ENCODE measurements around the gene ARPP19.

The ARPP19 gene

DNA sequence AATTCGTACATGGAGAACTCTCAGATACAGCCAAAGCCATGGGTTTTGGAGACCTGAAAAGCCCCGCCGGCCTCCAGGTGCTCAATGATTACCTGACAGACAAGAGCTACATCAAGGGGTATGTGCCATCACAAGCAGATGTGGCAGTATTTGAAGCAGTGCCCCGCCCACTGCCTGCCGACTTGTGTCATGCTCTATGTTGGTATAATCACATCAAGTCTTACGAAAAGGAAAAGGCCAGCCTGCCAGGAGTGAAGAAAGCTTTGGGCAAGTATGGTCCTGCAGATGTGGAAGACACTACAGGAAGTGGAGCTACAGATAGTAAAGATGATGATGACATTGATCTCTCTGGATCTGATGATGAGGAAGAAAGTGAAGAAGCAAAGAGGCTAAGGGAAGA lies 63.7 kb downstream of the ARPP19 start:
- no peak for TF ChIP-seq PAX5 (IDR thresholded peaks at IDR 0.05; ENCODE audit: insufficient read depth, low read length, severe bottlenecking)
- TF ChIP-seq POLR2A (IDR thresholded peaks at IDR 0.05; ENCODE audit: low read depth, low read length): no peak
- no peak for TF ChIP-seq POU2F2 (IDR thresholded peaks at IDR 0.05; ENCODE audit: low read depth, low read length)
- no peak for TF ChIP-seq POLR2AphosphoS5 (IDR thresholded peaks at IDR 0.05; ENCODE audit: low read depth, low read length)
- no peak for TF ChIP-seq SPI1 (IDR thresholded peaks at IDR 0.05; ENCODE audit: low read depth, low read length)
- no peak for TF ChIP-seq TAF1 (IDR thresholded peaks at IDR 0.05; ENCODE audit: low read depth, low read length)
- no peak for DNase-seq (ENCODE audit: insufficient read length, low spot score)
- FAIRE-seq: no peak

DNA sequence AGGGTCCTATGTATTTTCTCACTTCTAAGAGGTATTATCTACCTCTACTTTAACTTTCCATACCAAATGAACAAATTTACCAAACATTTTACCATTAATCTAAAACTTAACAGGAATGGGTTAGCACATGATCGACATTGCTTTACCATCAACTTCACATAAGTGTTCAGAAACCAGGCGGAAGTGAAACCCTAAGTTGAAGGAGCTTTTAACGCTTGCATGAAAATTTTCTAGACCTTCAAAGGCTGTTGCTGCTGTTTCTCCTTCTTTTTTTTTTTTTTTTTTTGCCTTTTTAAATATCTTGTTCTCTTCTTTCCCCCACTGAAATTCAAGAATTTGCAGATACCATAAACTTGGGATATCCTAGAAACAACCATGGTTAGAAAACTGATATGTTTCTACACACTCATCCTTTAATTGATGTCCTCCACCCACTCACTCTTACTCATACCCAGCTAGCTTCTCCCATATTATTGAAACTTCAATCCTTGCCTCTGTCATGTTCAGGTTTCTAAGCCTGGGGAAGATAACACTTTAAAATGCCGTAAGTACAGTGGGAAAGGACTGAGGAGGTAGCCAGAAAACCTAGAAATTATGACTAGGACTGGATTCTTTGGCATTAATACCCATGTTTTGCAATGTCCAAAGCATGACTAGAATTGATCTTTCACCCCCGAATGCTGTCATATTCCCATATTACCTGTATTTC lies 64.9 kb downstream of the ARPP19 start:
- no peak for DNase-seq (ENCODE audit: insufficient read length, low spot score)
- FAIRE-seq: peak; percentile 28
- TF ChIP-seq POU2F2 (IDR thresholded peaks at IDR 0.05; ENCODE audit: low read depth, low read length) (no peak), SPI1 (IDR thresholded peaks at IDR 0.05; ENCODE audit: low read depth, low read length) (peak; percentile 95)

DNA sequence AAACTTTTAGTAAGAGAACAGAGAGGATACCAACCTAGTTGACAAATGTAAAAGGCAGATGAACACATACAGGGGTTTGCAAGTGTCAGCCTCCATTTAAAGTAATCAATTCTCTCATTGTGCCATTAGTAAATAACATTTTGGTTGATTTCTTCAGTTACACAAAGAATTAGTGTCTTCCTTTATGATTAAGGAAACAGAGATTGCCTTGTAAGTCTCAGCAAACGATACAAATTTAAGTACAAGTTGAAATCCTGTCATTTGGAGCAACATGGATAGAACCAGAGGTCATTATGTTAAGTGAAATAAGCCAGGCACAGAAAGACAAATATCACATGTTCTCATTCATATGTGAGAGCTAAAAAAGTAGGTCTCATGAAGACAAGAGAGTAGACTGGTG lies 66.2 kb downstream of the ARPP19 start:
- DNase-seq (ENCODE audit: insufficient read length, low spot score): no peak
- no peak for FAIRE-seq

DNA sequence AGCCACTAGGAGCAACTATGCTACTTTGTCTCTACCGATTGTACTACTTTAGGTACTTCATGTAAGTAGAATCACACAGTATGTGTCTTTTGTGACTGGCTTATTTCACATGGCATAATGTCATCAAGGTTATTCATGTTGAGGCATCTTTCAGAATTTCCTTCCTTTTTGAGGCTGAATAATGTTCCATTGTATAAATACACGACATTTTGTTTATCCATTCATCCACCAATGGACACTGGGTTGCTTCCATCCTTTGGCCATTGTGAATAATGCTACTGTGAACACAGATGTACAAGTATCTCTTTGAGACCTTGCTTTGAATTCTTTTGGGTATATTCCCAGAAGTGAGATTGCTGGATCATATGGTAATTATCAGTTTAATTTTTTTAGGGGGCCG lies 69.3 kb downstream of the ARPP19 start:
- FAIRE-seq: no peak
- no peak for DNase-seq (ENCODE audit: insufficient read length, low spot score)
- TF ChIP-seq POU2F2 (IDR thresholded peaks at IDR 0.05; ENCODE audit: low read depth, low read length) (no peak), PAX5 (IDR thresholded peaks at IDR 0.05; ENCODE audit: insufficient read depth, low read length, severe bottlenecking) (no peak), POLR2A (IDR thresholded peaks at IDR 0.05; ENCODE audit: low read depth, low read length) (no peak), SPI1 (IDR thresholded peaks at IDR 0.05; ENCODE audit: low read depth, low read length) (no peak), POLR2AphosphoS5 (IDR thresholded peaks at IDR 0.05; ENCODE audit: low read depth, low read length) (no peak), TAF1 (IDR thresholded peaks at IDR 0.05; ENCODE audit: low read depth, low read length) (no peak)

More for the DNA sequence above, 66.2 kb downstream of the ARPP19 start:
- TF ChIP-seq PAX5 (IDR thresholded peaks at IDR 0.05; ENCODE audit: insufficient read depth, low read length, severe bottlenecking) (no peak), POLR2A (IDR thresholded peaks at IDR 0.05; ENCODE audit: low read depth, low read length) (no peak), TAF1 (IDR thresholded peaks at IDR 0.05; ENCODE audit: low read depth, low read length) (no peak), POLR2AphosphoS5 (IDR thresholded peaks at IDR 0.05; ENCODE audit: low read depth, low read length) (no peak), SPI1 (IDR thresholded peaks at IDR 0.05; ENCODE audit: low read depth, low read length) (no peak), POU2F2 (IDR thresholded peaks at IDR 0.05; ENCODE audit: low read depth, low read length) (no peak)

DNA sequence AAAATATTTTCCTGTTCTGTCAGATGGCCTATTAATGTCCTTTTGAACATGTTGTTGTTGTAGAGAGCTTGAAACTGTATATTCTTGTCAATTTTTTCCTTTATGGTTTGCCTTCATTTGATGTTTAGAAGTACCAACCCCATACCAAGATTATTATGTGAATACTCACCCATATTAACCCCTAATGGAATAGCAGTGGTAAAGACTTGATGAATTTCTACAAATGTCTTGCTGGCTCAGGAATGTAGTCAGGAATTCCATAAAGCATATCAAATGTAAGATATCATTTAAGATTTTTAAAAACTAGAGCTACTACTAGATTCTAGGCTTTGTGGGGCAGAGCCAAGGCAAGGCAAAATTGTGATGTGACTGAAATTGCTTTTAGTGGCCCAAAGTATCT lies 70.1 kb downstream of the ARPP19 start:
- DNase-seq (ENCODE audit: insufficient read length, low spot score) (no peak), FAIRE-seq (no peak)
- TF ChIP-seq PAX5 (IDR thresholded peaks at IDR 0.05; ENCODE audit: insufficient read depth, low read length, severe bottlenecking) (no peak), TAF1 (IDR thresholded peaks at IDR 0.05; ENCODE audit: low read depth, low read length) (no peak), POLR2AphosphoS5 (IDR thresholded peaks at IDR 0.05; ENCODE audit: low read depth, low read length) (no peak), SPI1 (IDR thresholded peaks at IDR 0.05; ENCODE audit: low read depth, low read length) (no peak)
